Ureter (tissue), 1 donor: ENCODE measurements around the gene SPTBN5. TPM values are rescaled to one million over a fixed set of nuclear protein-coding genes. Genes with fewer than 3 reads are reported as not detected.
A peak's percentile ranks its signal among the peaks of the same experiment; 100 is the strongest.

Experiments used
- DNase-seq: peaks from one replicate; pipeline ENCODE4 v3.0.0-alpha.2; 2020; ENCODE audit warnings: low spot score
- total RNA-seq: library from RNA; stranded (reverse); gene quantifications from one replicate; pipeline ENCODE4 v1.2.4, GENCODE V29; 2023
- donor health status: DM: yes; HTN: yes; CAD: no.

Gene SPTBN5
- total RNA-seq, 1 donor from 2014 or later = 11.9 TPM

DNA sequence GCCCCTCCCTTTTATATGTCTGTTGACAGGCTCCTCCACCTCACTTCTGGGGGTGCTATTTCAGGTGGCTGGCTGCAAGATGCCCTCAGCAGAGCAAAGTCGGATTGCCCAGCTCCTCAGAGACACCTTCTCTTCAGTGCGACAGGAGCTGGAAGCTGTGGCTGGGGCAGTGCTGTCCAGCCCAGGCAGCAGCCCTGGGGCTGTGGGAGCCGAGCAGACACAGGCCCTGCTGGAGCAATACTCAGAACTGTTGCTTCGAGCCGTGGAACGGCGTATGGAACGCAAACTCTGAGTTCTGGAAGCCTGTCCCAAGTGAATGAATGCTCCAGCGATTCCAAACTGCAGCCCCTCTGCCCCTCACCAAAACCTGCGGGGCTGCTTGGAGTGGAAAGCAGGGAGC is 68.7 kb downstream of the SPTBN5 start:
- DNase-seq = no peak

DNA sequence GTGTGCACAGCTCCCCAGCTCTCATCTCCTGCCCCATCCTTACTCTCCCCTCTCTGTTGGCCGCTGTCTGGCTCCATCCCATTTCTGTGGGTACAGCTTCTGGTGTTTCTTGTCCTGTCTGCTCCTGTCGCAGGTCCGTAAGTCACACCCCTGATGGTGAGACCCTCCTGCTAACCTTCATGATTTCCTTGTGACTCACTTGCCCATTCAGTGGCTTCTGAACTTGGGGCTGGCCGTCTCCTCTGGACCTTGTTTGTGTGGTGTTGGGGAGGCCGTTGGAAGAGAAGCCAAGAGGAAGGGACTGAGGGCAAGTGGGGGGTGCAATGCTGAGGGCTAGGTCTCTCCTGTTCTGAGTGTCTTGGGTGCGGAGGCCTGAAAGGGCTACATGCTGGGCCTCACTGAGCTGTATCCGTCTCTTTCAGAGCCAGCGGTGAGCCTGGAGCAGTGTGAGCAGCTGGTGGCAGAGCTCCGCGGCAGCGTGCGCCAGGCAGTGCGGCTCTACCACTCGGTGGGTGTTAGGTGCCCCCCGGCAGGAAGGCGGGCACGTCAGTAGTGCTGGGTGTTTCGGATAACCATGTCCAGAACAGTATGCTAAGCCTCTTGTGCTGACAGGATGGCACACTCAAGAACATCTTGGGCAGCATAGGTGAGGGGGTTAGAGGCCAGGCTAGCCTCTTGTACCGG is 69.6 kb downstream of the SPTBN5 start:
- no peak for DNase-seq

DNA sequence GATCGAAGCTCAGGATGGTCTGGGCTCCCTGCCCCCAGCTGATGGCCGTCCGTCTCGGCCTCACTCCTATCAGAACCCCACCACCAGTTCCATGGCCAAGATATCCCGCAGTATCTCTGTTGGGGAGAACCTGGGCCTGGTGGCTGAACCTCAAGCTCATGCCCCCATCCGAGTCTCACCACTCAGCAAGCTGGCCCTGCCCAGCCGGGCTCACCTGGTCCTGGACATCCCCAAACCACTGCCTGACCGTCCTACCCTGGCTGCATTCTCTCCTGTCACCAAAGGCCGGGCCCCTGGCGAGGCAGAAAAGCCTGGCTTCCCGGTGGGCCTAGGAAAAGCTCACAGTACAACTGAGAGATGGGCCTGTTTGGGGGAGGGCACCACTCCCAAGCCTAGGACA is 70.4 kb downstream of the SPTBN5 start:
- DNase-seq = no peak

DNA sequence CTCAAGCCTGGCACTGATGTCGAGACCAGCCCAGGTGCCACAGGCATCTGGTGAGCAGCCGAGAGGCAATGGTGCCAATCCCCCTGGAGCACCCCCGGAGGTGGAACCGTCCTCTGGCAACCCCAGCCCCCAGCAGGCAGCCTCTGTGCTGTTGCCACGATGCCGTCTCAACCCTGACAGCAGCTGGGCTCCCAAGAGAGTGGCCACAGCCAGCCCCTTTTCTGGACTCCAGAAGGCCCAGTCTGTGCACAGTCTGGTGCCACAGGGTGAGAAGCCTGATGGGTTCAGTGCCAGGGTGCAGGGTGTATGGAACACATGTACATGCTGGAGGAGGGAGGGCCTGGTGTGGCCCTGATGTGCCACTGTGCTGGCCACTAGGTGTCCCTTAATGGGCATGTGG is 70.9 kb downstream of the SPTBN5 start:
- DNase-seq = no peak

DNA sequence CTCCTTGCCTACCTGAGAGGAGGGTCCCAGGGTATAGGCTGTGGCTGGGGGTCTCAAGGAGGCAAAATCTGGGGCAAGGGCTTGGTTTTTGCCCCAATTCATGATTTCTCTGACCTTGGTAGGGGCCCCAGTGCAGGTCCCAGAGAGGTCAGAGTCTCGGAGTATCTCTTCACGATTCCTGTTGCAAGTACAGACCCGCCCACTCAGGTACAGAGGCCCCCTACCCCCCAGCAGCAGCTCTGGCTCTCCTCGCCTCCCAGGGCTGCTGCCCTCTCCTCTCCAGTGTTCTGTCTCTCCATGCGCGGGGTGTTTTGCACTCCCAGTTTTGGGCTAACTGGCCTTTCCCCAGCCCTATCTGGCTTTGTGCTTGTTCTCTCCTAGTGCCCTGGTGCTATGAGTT is 71.4 kb downstream of the SPTBN5 start:
- DNase-seq = no peak

DNA sequence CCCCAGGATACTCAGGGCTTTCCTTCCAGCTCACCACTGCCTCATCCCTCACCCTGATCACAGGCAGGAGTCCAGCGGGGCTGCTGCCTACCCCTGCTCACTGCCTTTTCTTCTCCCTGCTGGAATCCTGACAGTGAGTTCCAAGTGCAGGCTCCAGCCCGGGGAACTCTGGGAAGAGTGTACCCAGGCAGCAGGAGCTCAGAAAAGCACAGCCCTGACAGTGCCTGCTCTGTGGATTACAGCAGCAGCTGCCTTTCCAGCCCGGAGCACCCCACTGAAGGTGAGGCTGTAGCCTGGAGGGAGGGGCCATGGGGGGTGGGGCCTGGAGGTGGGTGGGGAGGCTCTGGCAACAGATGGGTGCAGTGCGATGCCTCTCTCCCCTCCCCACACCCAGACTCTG is 72.0 kb downstream of the SPTBN5 start:
- no peak for DNase-seq

DNA sequence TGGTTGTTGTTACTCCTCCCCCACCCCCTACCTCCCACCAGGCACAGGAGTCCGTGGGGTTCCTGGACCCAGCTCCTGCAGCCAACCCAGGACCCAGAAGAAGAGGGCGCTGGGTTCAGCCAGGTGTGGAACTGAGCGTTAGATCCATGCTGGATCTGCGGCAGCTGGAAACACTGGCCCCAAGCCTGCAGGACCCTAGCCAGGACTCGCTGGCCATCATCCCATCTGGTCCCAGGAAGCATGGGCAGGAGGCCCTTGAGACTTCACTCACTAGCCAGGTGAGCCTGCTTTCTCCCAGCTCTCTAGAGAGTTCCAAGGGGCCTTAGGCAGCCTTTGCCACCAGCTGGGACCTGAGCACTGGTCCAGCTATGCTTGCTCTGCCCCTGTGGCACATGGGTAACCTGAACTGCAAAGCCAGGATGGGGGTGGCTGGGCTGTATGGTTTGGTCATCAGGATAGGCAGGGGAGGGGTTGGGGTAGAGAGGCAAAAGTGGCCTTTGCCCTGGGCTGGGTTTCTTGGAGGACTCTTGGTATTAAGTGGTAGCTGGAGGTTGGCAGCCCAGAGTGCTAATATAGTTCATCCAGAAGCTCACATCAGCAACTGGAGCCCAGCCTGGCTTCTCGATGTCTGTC is 72.9 kb downstream of the SPTBN5 start:
- no peak for DNase-seq

DNA sequence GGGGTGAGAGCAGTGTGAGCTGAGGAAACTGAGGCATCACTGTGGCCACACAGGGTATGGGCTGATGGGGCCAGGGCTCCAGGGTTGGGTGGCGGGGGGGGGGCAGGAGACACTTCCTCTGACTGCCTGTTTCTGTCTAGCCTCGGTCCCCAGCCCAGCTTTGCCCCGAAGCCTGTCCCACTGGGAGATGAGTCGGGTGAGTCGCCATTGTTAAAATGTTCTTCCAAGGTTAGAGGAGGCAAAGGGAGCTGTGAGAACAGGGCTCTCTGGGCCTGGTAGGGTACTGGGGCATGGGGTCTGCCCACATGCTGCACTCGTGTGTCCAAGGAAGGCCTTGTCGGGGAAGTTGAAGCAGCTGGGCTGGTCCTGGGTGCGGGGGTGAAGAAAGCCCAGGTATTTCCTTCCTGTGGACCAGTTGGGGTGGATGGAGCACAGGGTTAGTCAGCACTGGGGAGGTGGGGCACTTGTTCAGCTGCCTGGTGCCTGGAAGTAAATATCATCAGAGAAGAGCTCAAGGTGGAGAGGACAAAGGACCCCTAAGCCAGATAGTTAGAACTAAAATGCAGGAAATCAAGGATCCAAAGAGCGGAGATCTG is 74.3 kb downstream of the SPTBN5 start:
- no peak for DNase-seq

DNA sequence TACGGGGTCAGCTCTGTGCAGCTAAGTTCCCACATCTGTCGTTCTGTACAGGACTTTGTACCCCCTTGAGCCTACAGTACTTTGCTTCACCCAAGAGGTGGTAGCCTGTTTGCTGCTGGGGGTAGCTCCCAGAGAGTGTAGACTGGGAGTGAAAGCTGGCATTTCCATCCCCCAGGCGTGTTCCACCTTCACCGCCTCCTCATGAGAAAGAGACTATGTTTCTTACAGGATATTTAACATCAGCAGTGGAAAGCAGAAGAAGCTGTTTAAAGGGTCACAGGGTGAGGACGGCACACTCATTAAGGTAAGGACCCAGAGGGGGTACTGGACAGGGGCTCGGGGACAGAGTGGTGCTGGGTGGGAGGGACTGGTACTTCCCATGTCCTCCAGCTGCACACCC is 76.1 kb downstream of the SPTBN5 start:
- no peak for DNase-seq

DNA sequence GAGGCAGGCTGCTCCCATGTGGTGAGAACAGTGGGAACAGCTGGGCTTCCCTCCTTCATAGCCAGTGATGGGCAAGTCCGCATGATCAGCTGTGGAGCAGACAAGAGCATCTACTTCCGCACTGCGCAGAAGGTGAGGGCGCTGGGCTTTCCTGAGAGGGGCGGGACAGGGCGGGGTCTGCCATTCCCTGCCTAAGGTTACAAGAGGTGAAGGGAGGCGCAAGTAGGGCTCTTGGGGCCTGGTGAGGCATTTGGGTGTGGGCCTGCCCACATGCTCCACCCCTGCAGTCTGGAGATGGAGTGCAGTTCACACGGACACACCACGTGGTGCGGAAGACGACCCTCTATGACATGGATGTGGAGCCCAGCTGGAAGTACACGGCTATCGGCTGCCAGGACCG is 76.5 kb downstream of the SPTBN5 start:
- DNase-seq = no peak

DNA sequence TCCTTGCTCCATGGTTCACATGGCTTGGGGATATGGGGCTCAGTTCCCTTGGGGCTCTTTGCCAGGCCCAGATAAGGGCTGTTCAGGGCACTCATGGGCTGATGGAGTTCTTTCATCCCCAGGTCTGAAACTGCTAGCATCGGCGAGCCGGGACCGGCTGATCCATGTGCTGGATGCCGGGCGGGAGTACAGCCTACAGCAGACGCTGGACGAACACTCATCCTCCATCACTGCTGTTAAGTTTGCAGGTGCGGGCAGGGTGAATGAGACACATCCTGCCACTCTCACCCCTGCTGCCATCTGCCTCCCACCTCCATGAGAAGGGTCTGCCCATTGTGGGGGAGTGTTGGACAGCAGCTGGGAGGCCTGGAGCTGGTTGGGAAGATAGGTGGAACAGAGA is 77.1 kb downstream of the SPTBN5 start:
- no peak for DNase-seq

DNA sequence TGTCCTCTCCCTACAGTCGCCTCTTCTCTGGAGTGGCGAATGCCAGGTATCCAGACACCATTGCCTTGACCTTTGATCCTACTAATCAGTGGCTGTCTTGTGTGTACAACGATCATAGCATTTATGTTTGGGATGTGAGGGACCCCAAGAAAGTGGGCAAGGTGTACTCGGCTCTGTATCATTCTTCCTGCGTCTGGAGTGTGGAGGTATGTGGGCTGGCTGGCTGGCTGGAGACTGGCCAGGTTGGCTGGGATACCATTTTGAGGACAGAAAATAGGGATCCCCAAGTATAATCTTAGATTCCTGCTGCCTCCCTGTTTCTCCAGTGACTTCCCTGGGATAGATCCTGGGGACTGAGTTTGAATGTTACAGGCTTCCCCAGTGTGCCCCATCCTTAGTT is 79.3 kb downstream of the SPTBN5 start:
- no peak for DNase-seq

DNA sequence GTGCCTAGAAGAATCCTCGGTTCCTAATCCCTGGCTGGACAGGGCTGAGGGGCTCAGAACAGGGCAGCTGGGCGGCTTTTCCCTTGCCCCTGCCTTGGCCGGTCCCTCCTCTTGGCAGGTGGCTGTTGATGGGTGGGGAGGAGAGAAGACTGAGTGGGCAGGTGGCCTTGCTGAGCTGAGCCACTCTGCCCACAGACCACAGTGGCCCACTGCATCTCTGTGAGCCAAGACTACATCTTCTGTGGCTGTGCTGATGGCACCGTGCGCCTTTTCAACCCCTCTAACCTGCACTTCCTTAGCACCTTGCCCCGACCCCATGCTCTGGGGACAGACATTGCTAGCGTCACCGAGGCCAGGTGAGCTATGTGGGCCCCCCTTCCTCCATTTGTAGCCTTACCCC is 80.4 kb downstream of the SPTBN5 start:
- DNase-seq = no peak

DNA sequence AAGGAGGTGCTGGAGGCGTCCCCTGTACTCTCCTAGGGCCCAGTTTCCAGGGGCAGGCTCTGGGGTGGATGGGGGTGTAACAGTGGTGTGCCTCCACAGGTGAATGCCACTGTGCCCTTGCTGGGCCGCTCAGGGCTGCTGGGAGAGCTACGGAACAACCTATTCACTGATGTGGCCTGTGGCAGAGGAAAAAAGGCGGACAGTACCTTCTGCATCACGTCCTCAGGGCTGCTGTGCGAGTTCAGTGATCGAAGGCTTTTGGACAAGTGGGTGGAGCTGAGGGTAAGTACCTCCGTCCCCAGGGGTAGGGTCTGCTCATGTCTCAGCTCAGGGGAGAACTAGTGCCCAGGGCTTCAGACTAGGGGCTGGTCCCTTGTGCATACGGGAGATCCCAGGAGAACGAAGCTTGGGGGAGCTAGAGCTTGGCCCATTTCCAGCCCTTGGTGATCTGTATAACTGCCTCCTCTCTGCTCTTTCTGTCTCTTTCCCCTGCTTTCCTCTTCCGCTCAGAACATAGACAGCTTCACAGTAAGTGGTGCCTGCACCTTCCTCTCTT is 81.0 kb downstream of the SPTBN5 start:
- no peak for DNase-seq

DNA sequence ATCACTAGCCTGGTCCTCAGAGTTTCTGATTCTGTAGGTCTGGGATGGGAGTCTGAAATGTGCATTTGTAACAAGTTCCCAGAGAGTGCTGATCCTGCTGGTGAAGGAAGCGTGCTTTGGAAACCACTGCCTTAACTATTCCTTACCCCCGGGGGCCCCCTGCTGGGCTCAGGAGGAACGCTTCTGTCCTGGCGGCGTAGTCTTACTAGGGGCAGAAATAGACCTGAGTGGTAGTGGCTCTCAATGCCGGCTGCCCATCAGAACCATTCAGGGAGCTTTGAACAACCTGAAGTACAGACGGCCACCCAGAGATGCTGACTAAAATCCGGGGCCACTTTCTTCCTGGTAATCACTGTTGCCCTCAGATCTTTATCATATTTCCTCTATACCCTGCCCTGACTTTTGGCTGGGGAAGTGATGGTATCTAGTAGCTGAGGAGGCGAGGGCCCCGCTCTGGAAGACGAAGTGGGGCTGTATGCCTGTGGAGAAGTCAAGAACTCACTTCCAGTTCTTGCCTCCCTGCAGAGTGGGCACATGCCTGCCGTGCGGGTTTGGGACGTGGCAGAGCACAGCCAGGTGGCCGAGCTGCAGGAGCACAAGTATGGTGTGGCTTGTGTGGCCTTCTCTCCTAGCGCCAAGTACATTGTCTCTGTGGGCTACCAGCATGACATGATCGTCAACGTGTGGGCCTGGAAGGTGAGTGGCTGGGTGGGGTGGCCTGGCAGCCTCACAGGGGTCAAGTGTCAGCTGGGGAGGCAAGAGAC is 82.2 kb downstream of the SPTBN5 start:
- DNase-seq = peak; percentile 87

DNA sequence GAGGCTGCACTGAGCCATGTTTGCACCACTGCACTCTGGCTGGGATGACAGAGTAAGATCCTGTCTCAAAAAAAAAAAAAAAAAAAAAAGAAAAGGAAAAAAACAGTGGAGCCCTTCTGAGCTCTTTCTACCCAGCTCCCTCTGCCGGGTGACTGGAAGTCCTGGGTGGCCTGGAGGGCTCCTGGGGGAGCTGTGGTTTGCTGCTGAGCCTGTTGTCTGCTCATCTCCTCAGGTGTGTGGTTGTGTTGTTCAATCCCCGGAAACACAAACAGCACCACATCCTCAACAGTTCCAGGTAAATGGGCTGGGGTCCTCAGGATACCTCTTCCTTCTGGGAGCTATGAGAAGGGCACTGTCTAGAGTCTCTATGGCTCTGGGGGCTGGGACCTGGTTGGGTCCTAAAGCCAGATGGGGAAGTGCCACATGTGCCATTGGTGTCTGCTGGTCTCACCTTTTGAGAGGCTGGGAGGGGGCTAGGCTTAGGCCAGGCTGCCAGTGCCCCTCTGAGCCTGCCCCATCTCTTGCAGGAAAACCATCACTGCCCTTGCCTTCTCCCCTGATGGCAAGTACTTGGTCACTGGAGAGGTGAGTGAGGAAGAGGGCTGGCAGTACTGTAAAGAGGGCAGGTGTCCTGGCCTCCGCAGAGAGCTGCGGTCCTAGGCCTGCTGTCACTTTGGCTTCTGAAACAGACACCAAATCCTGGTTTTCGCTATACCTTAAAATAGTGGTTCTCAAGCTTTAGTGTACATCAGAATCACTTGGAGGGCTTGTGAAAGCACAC is 83.0 kb downstream of the SPTBN5 start:
- DNase-seq = no peak

DNA sequence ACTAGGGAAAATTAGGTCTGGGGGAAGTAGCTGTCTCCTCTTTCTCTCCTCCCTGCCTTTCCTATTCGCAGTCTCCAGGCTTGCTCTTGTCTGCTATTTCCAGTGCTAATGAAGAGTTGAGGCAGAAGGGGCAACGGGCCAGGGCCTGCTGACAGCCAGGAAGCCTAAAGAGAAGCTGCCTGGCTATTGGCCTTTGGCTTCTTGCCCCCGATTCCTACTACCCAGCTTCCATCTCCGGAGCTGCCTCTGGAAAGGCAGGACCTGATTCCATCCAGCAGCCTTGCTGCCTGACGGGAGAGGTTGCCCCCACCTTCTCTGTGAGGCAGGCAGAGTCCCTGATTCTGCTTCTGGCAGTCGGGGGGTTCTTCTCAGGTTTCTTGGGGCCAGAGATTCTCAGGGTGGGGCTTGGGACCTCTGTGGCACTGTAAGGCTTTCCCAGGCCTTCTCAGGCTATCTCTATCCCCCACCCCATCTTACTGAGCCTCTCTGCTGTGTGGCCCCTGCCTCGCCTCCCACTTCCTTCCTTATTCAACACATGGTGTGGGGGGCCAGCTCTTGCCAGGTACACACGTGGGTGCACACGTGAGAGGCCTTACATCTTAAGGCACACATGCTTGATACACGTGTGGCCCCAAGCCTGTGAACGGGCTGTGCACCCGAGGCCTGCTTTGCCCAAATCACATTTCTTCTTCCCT is 84.2 kb downstream of the SPTBN5 start:
- no peak for DNase-seq

DNA sequence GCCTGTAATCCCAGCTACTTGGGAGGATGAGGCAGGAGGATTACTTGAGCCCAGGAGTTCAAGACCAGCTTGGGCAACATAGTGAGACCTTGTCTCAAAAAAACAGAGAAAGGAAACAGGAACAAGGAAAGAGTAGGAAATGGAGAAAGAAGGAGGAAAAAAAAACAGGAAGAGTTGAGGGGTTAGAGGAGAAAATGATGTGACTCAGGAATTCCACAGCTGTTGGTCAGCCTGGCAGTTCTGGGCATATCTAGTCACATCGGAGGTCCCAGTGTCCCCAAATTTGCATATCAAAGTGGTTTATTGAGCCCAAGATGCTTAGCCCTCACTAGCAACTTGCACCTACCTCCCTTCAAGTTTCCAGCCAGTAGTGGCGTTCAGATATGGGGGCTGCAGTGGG is 84.7 kb downstream of the SPTBN5 start:
- no peak for DNase-seq

DNA sequence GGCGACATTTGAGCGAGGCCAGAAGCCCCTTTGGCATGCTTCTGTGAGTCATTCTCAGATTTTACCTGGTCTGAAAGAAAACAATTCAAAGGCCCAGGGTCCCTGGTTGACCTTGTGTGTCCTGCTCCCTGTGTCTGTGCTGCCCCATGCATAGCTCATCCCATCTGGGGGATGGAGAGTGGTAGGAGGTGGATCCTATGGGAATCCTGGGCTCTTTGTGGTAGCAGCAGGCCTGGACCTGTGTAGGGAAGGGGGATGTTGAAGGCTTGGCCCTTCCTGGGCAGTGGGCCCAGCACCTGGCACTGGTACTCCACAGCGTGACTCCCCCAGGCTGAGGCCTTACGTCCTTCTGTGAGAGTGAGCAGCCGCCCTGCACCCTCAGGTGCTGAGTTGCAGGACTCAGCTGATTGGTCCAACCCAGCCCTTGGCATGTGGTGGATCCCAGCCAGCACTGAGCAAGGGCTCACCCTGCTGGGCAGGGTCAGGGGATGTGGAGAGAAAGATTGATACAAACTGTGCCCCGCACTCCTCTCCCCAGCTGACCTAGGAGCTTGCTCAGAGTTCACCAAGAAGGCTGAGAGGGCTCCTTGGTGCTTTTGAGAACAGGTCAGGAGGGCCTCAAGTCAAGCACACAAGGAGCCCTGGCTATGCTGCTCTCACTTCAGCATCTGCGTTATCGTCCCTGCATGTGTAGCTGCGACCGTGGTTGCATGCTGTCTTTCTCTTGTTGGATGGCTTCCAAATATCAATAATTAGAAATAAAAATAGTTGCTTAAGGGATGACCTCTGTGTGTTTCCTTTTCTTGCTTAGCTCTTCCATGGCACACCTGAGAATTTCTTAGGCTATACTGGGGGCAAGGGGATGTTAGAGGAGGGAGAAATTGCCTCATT is 87.3 kb downstream of the SPTBN5 start:
- DNase-seq = no peak

DNA sequence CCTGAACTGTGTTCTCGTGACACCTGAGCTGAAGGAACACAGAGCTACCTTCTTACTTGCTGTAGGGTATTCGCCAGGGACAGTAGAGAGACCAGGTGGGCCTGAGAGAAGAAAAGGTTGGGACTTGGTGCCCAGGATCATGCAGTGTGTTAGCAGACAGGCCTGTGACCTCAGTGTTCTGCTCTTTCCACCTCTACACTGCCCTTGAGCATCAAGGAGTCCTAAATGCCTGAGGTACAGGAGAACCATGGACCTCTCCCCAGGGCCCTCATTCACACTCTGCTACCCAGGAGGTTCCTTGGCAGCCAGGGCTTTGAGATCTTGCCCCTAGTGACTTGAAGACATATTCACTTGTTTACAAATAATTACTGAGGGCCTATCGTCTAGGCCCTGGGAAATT is 88.1 kb downstream of the SPTBN5 start:
- DNase-seq = no peak
